Naive thymus-derived CD4-positive, alpha-beta T cell (primary cell): ENCODE results near the gene TNFSF9. TPM values are rescaled to one million over a fixed set of nuclear protein-coding genes. Genes with fewer than 3 reads are reported as not detected.

Experiments
- ATAC-seq: fragments of 150-1000 bp; cut with Tn5 transposase; 2 replicates; pipeline ENCODE4 v1.10.0; 2021; ENCODE audit warnings: mild to moderate bottlenecking, moderate library complexity
- CTCF ChIA-PET: fragments of 350-600 bp; sonication (Branson Sonifier 250); formaldehyde crosslinking; loops from one replicate; lab custom pipeline; 2021; ENCODE audit warnings: antibody characterized with exemption; lab: Charles Lee
- POLR2A ChIA-PET: fragments of 350-600 bp; sonication (Branson Sonifier 250); formaldehyde crosslinking; loops from one replicate; lab custom pipeline; 2021; ENCODE audit warnings: antibody characterized with exemption, inconsistent platforms; lab: Charles Lee
- DNase-seq, 9 donors: peaks; one replicate each; pipeline versions ENCODE4 v3.0.0 to v3.0.0-alpha.2; 2020 to 2022; ENCODE audit warnings: mixed read lengths in 1 of 9
- H3K27ac ChIP-seq: one replicate; pipeline ENCODE4 v1.7.0; 2013; ENCODE audit warnings: mild to moderate bottlenecking, low read depth, low read length, moderate library complexity
- H3K27me3 ChIP-seq, 2 donors: one replicate each; pipeline ENCODE4 v1.7.0; 2013; ENCODE audit warnings: low read length in 2 of 2, mild to moderate bottlenecking in 2 of 2, moderate library complexity in 2 of 2; ENCODE audit not compliant: control insufficient read depth in 2 of 2, insufficient read depth in 2 of 2
- H3K36me3 ChIP-seq, 3 experiments: 1 replicate in 2 of 3; 2 replicates in 1 of 3; pipeline ENCODE4 v1.7.0; 2013; ENCODE audit warnings: low read length in 3 of 3, mild to moderate bottlenecking in 3 of 3, moderate library complexity in 1 of 3; ENCODE audit not compliant: insufficient read depth in 3 of 3, control insufficient read depth in 2 of 3
- H3K4me1 ChIP-seq, 2 donors: one replicate each; pipeline ENCODE4 v1.7.0; 2013; ENCODE audit warnings: low read length in 2 of 2, mild to moderate bottlenecking in 2 of 2, moderate library complexity in 1 of 2; ENCODE audit not compliant: control insufficient read depth in 2 of 2, insufficient read depth in 2 of 2
- H3K4me3 ChIP-seq: 2 replicates; pipeline ENCODE4 v1.7.0; 2013; ENCODE audit warnings: mild to moderate bottlenecking, low read length
- H3K9me3 ChIP-seq, 3 experiments: 1 replicate in 2 of 3; 2 replicates in 1 of 3; pipeline ENCODE4 v1.7.0; 2013; ENCODE audit warnings: low read length in 3 of 3; ENCODE audit not compliant: control insufficient read depth in 2 of 3
- H3K27ac Mint-ChIP-seq, 9 donors: one replicate each; pipeline ENCODE4 v1.8.0; 2020 to 2022; ENCODE audit warnings: mixed read lengths in 9 of 9, mild to moderate bottlenecking in 8 of 9, moderate library complexity in 5 of 9, inconsistent platforms in 2 of 9
- H3K27me3 Mint-ChIP-seq, 5 donors: one replicate each; pipeline ENCODE4 v1.8.0; 2021 to 2022; ENCODE audit warnings: mixed read lengths in 5 of 5, mild to moderate bottlenecking in 1 of 5
- H3K36me3 Mint-ChIP-seq, 5 donors: one replicate each; pipeline ENCODE4 v1.8.0; 2020 to 2022; ENCODE audit warnings: mixed read lengths in 5 of 5, mild to moderate bottlenecking in 3 of 5, inconsistent platforms in 1 of 5
- H3K4me1 Mint-ChIP-seq, 7 donors: one replicate each; pipeline ENCODE4 v1.8.0; 2020 to 2022; ENCODE audit warnings: mixed read lengths in 7 of 7, mild to moderate bottlenecking in 3 of 7, inconsistent platforms in 1 of 7
- H3K4me3 Mint-ChIP-seq, 10 donors: one replicate each; pipeline ENCODE4 v1.8.0; 2020 to 2022; ENCODE audit warnings: mild to moderate bottlenecking in 10 of 10, mixed read lengths in 10 of 10, moderate library complexity in 6 of 10, inconsistent platforms in 2 of 10
- H3K9me3 Mint-ChIP-seq, 11 donors: one replicate each; pipeline ENCODE4 v1.8.0; 2020 to 2022; ENCODE audit warnings: mixed read lengths in 11 of 11, mild to moderate bottlenecking in 4 of 11, inconsistent platforms in 1 of 11, moderate library complexity in 1 of 11
- intact Hi-C, 2 donors: fragments of 100-400 bp; cut with micrococcal nuclease; formaldehyde crosslinking; loops; one replicate each; pipeline ENCODE4 v1.15.1; 2023
- polyA plus RNA-seq, 2 donors: library from polyadenylated mRNA; unstranded; fragments of 300-500 nt; fragmentation: Illumina TruSeq; gene quantifications; one replicate each; pipeline ENCODE4 v1.2.3, GENCODE V29; 2021
- total RNA-seq, 6 experiments: library from RNA in 5 of 6; stranded (reverse) in 5 of 6; gene quantifications; 1 replicate in 5 of 6; 2 replicates in 1 of 6; pipeline ENCODE4 v1.2.3 and lab custom pipeline; 2021 to 2026

The TNFSF9 gene
- total and polyA plus RNA-seq, 7 experiments from 2014 or later = 0.38 to 3.9 (median 3.0) TPM; not detected in 3

DNA sequence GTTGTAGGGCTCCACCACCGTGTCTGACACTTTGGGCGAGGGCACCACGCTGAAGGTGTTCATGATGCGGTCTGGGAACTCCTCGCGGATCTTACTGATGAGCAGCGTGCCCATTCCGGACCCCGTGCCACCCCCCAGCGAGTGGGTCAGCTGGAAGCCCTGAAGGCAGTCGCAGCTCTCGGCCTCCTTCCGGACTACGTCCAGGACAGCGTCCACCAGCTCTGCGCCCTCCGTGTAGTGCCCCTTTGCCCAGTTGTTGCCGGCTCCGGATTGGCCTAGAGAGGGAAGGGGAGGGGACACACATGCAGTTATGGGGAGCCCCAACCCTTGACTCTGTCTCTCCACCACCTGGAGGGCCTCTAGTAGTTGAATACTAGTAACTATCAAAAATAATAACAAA is 34.9 kb upstream of the TNFSF9 start:
- ChIA-PET POLR2A (interaction anchor here (1.7 kb wide), 1 partner anchor 15 kb away, joined by 5 read pairs; the partner anchor contains the start of gene DENND1C), CTCF (no interaction called here)
- Histone ChIP-seq H3K27me3 (no peaks in the 10 kb centered on the region), H3K9me3 (peaks cover 0 to 6% (median 0%) of the 10 kb centered on the region in 3 experiments), H3K4me3 (no peak overlapping the region), H3K36me3 (no peaks in the 10 kb centered on the region), H3K4me1 (no peaks in the 10 kb centered on the region), H3K27ac (no peak overlapping the region)
- H3K27ac Mint-ChIP-seq = no peak overlapping the region
- no peak for DNase-seq
- H3K4me1 Mint-ChIP-seq = peaks cover 0 to 10% (median 4%) of the 10 kb centered on the region in 7 donors
- H3K4me3 Mint-ChIP-seq = no peak overlapping the region
- intact Hi-C loops = no loop called here
- no peak for ATAC-seq
- peaks cover 0 to 7% (median 0%) of the 10 kb centered on the region in 5 donors for H3K27me3 Mint-ChIP-seq
- H3K9me3 Mint-ChIP-seq = peaks cover 0 to 8% (median 4%) of the 10 kb centered on the region in 11 donors
- peaks cover 0 to 7% (median 0%) of the 10 kb centered on the region in 5 donors for H3K36me3 Mint-ChIP-seq

DNA sequence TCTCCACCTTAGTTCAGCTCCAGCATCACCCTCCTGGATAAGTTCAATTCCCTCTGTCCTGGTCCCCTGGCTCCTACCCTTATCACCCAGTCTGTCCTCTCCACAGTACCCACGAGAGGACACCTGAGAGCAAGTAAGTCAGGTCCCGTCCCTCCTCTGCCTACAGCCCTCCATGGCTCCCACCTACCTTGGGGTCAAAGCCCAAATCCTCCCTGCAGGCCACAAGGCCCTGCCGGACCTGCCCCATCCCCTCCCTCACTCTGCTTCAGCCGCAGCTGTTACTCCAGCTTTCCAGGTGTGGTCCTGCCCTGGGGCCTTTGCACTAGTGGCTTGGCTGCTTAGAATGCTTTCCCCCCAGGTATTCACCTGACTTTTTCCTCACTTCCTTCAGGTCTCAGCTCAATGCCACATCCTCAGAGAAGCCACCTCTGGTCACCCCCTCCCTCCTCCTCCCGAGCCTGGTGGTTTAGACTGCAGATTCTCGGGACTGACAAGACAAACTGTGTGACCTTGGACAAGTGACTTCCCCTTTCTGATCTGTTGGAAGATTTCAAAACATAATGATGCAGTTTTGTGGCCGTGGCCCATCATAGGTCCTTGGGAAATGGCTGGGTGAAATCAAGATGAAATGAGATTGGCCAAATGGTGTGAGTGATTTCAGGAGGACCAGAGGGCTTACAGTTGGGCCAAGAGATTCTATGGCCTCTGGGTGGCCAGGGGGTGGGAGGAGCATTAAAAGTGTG is 32.4 kb upstream of the TNFSF9 start:
- no peaks in the 10 kb centered on the region for H3K9me3 ChIP-seq
- ChIA-PET POLR2A (interaction anchor here (0.7 to 1.5 kb wide), 2 partner anchors 17 to 38 kb away, joined by 4 to 5 read pairs; partner anchors contain the start of gene DENND1C), CTCF (no interaction called here)
- Mint-ChIP-seq H3K4me1 (peaks cover 6 to 16% (median 10%) of the 10 kb centered on the region in 7 donors), H3K4me3 (peak overlapping the region in 2 of 10 donors; percentile 3 to 9), H3K27me3 (peaks cover 0 to 22% (median 0%) of the 10 kb centered on the region in 5 donors), H3K36me3 (peaks cover 0 to 5% (median 0%) of the 10 kb centered on the region in 5 donors), H3K9me3 (no peaks in the 10 kb centered on the region), H3K27ac (peak overlapping the region in 3 of 9 donors; percentile 13 to 31 (median 21))
- peaks cover 7 to 8% of the 10 kb centered on the region in 2 donors for H3K4me1 ChIP-seq
- intact Hi-C loops = no loop called here
- no peak overlapping the region for H3K27ac ChIP-seq
- H3K27me3 ChIP-seq = no peaks in the 10 kb centered on the region
- no peaks in the 10 kb centered on the region for H3K36me3 ChIP-seq
- DNase-seq (no peak), ATAC-seq (peak; percentile 71)
- no peak overlapping the region for H3K4me3 ChIP-seq

DNA sequence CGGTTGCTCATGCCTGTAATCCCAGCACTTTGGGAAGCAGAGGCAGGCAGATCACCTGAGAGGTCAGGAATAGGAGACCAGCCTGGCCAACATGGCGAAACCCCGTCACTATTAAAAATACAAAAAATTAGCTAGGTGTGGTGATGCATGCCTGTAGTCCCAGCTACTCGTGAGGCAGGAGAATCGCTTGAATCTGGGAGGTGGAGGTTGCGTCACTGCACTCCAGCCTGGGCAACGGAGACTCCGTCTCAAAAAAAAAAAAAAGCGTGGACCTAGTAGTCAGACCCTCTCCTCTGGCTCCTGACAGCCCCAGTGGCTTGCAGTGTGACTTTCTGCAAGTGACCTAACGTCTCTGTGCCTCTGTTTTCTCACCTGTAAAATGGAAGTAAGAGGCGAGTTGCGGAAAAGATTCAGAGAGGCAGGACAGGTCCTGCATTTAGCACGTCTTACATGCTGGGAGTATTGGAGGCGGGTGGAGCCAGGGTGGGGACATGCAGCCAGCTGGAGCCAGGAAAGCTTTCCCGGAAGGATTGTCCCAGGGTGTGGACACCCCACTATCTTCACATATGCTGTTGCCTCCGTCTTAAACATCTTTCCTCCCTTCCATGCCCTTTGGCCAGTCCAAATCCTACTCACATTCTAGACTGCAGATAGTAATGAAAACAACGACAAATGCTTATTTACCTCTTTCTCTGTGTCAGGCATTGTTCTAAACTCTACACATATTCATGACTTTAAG is 31.6 kb upstream of the TNFSF9 start:
- H3K36me3 ChIP-seq = no peaks in the 10 kb centered on the region
- H3K4me3 Mint-ChIP-seq = peak overlapping the region in 1 of 10 donors; percentile 7

DNA sequence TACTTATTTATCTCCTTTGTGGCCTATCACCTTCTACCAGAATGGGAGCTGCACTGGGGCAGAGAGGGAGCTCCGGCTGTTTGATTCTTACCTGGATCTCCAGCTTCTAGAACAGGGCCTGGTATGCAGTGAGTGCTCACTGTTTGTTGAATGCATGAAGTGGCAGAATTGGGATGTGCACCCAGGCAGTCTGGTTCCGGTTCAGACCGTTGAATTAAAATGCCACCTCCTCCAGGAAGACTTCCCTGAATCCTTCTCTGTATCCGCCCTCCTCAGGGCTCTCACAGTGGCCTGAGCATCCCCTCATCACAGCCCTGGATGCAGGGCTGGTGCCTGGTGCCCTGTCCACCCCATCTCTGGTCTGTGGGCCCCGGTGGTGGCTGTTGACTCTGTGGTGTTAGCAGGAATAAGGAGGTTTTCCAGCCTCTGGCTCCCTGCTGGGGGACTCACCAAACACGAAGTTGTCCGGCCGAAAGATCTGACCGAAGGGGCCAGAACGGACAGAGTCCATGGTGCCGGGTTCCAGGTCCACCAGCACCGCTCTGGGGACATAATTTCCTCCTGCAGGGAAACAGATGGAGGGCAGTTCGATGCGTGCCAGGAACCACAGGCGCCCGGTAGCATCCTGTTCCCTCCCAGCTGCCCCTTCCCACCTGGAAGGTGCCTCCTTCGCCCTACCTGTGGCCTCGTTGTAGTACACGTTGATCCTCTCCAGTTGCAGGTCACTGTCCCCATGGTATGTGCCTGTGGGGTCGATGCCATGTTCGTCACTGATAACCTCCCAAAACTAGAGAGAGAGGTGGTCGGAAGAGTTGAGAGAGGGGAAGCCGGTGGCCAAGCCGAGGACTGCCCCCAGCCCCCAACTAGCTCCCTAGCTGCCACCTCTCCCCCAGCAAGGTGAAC is 29.7 kb upstream of the TNFSF9 start:
- DNase-seq (no peak), ATAC-seq (no peak)
- ChIA-PET CTCF (interaction anchor here (1.0 kb wide), 1 partner anchor 16 kb away, joined by 3 read pairs; no protein-coding TSS in a partner anchor), POLR2A (no interaction called here)
- H3K27ac Mint-ChIP-seq = peak overlapping the region in 4 of 9 donors; percentile 36 to 59 (median 54)
- intact Hi-C loops = no loop called here
- Histone ChIP-seq H3K27me3 (no peaks in the 10 kb centered on the region), H3K4me3 (peak overlapping the region; percentile 46), H3K4me1 (peaks cover 7 to 8% of the 10 kb centered on the region in 2 donors), H3K9me3 (no peaks in the 10 kb centered on the region), H3K27ac (no peak overlapping the region), H3K36me3 (no peaks in the 10 kb centered on the region)
- peaks cover 0 to 26% (median 0%) of the 10 kb centered on the region in 5 donors for H3K27me3 Mint-ChIP-seq
- H3K36me3 Mint-ChIP-seq = peaks cover 0 to 4% (median 0%) of the 10 kb centered on the region in 5 donors
- H3K4me1 Mint-ChIP-seq = peaks cover 6 to 27% (median 19%) of the 10 kb centered on the region in 7 donors
- peak overlapping the region; percentile 79 to 93 (median 87) for H3K4me3 Mint-ChIP-seq
- no peaks in the 10 kb centered on the region for H3K9me3 Mint-ChIP-seq

More for the DNA sequence above, 31.6 kb upstream of the TNFSF9 start:
- POLR2A ChIA-PET = interaction anchor here (1.1 kb wide), 1 partner anchor 20 kb away, joined by 3 read pairs; no protein-coding TSS in a partner anchor
- Mint-ChIP-seq H3K4me1 (peaks cover 6 to 19% (median 13%) of the 10 kb centered on the region in 7 donors), H3K9me3 (no peaks in the 10 kb centered on the region), H3K27me3 (peaks cover 0 to 26% (median 0%) of the 10 kb centered on the region in 5 donors), H3K36me3 (peaks cover 0 to 5% (median 0%) of the 10 kb centered on the region in 5 donors), H3K27ac (peak overlapping the region in 1 of 9 donors; percentile 65)
- intact Hi-C loops = no loop called here
- Histone ChIP-seq H3K4me3 (no peak overlapping the region), H3K4me1 (peaks cover 7 to 8% of the 10 kb centered on the region in 2 donors), H3K9me3 (no peaks in the 10 kb centered on the region), H3K27ac (no peak overlapping the region), H3K27me3 (no peaks in the 10 kb centered on the region)
- ATAC-seq = no peak
- DNase-seq = no peak
- CTCF ChIA-PET = interaction anchor here (0.6 kb wide), 1 partner anchor 8 kb away, joined by 3 read pairs; no protein-coding TSS in a partner anchor

DNA sequence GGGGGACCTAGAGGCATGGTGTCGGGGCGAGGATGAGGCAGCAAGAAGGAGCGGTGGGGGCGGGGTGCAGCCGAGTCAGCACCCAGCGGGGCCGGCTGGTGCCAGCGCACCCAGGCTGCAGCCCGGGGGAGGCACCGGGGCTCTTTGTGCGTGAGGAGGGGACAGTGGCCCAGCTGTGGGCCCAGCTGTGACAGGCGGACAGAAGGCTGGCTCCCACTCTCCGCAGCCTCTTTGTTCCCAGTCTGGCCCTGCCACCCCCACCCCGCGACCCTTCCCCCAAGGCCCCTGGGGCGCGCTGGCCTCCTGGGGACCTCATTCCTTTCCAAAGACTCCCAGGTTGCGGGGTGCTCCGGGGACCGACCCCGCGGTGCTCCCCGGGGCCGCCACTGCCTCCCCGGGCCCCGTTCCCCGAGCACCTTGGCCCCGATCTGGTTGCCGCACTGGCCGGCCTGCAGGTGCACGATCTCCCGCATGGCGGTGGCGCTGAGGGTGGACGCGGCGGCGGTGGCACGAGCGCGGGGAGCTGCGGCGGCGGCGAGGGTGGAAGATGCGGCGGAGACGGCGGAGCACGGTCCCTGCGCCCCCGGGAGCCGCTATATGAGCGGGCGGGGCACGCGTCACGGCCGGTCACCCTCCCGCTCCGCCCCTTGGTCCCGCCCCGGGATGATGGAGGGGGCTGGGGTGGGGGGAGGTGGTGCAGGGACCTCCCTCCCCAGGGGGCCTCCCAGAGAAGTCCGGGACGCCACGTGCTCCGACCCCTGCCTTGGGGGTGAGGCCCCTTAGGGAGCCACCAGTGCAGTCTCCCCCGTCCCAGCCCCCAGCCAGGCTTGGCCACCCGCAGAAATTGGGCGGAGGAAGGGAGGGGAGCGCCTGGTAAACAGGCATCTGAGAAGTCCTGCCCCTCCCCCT is 28.8 kb upstream of the TNFSF9 start, which contains the start of gene TUBB4A:
TUBB4A (minus strand) TSS at position 570 of the 909 bp plus-strand sequence; CDS start at position 473, 97 bp downstream.
- H3K4me3 Mint-ChIP-seq = peak within 1 kb of the TSS; percentile 79 to 93 (median 87)
- H3K4me1 Mint-ChIP-seq = peaks cover 6 to 27% (median 19%) of the 10 kb centered on the region in 7 donors
- Histone ChIP-seq H3K27ac (peak within 1 kb of the TSS; percentile 55), H3K9me3 (no peaks in the 10 kb centered on the region), H3K27me3 (no peaks in the 10 kb centered on the region), H3K4me3 (peak within 1 kb of the TSS; percentile 46), H3K4me1 (peaks cover 7 to 8% of the 10 kb centered on the region in 2 donors), H3K36me3 (no peaks in the 10 kb centered on the region)
- POLR2A ChIA-PET = interaction anchor here (0.9 kb wide), 1 partner anchor 19 kb away, joined by 3 read pairs; no protein-coding TSS in a partner anchor
- intact Hi-C loops = no loop called here
- peak in 6 of 9 donors; percentile 17 to 58 (median 24) for DNase-seq
- CTCF ChIA-PET = interaction anchor here (1.1 kb wide), 1 partner anchor 615 kb away, joined by 3 read pairs; no protein-coding TSS in a partner anchor
- H3K27ac Mint-ChIP-seq = peak within 1 kb of the TSS in 4 of 9 donors; percentile 36 to 59 (median 54)
- H3K27me3 Mint-ChIP-seq = peaks cover 0 to 26% (median 0%) of the 10 kb centered on the region in 5 donors
- H3K36me3 Mint-ChIP-seq = peaks cover 0 to 4% (median 0%) of the 10 kb centered on the region in 5 donors
- peak; percentile 43 for ATAC-seq
- H3K9me3 Mint-ChIP-seq = no peaks in the 10 kb centered on the region
